Central memory CD8-positive, alpha-beta T cell (primary cell): ENCODE measurements around the gene RFX3.
A peak's percentile ranks its signal among the peaks of the same experiment; 100 is the strongest.
"Not testable (repeated sequence)": the region's sequence is repeated elsewhere in the genome, so short reads cannot be mapped to it uniquely, and the experiment has no call there.

Experiments used
- ATAC-seq: fragments of 150-1000 bp; cut with Tn5 transposase; replicated peaks from 2 replicates; pipeline ENCODE4 v1.10.0; 2022; ENCODE audit warnings: mild to moderate bottlenecking, moderate FRiP score, moderate number of reproducible peaks; ENCODE audit not compliant: poor library complexity, severe bottlenecking; ENCODE audit errors: extremely low read depth
- DNase-seq, 2 donors: peaks; one replicate each; pipeline ENCODE4 v3.0.0; 2021; ENCODE audit warnings: low spot score in 2 of 2
- H3K27ac Mint-ChIP-seq: one replicate; pipeline ENCODE4 v1.8.0; 2022; ENCODE audit warnings: low read depth, mild to moderate bottlenecking, moderate library complexity, mixed read lengths
- H3K27me3 Mint-ChIP-seq: one replicate; pipeline ENCODE4 v1.8.0; 2022; ENCODE audit warnings: mixed read lengths
- H3K36me3 Mint-ChIP-seq: one replicate; pipeline ENCODE4 v1.8.0; 2022; ENCODE audit warnings: mild to moderate bottlenecking, moderate library complexity, mixed read lengths; ENCODE audit not compliant: insufficient read depth
- H3K4me1 Mint-ChIP-seq: one replicate; pipeline ENCODE4 v1.8.0; 2022; ENCODE audit warnings: mixed read lengths
- H3K4me3 Mint-ChIP-seq: one replicate; pipeline ENCODE4 v1.8.0; 2022; ENCODE audit warnings: mild to moderate bottlenecking, moderate library complexity, mixed read lengths
- H3K9me3 Mint-ChIP-seq: one replicate; pipeline ENCODE4 v1.8.0; 2022; ENCODE audit warnings: mixed read lengths

RFX3 gene

GRCh38 chr9:3304388-3304787, 221.4 kb downstream of the RFX3 start:
- H3K27ac Mint-ChIP-seq, H3K9me3 Mint-ChIP-seq, H3K36me3 Mint-ChIP-seq, H3K4me3 Mint-ChIP-seq, ATAC-seq, DNase-seq, H3K27me3 Mint-ChIP-seq: not testable (repeated sequence)
- peaks cover 13% of the 10 kb centered on the region for H3K4me1 Mint-ChIP-seq

GRCh38 chr9:3299872-3300271, 225.9 kb downstream of the RFX3 start:
- Mint-ChIP-seq H3K27ac (no peak overlapping the region), H3K36me3 (no peaks in the 10 kb centered on the region), H3K9me3 (no peaks in the 10 kb centered on the region), H3K27me3 (no peaks in the 10 kb centered on the region), H3K4me1 (peaks cover 7% of the 10 kb centered on the region), H3K4me3 (no peak overlapping the region)
- no peak for ATAC-seq
- DNase-seq = no peak

- no peaks in the 10 kb centered on the region for H3K27me3 Mint-ChIP-seq
- no peaks in the 10 kb centered on the region for H3K9me3 Mint-ChIP-seq
- peaks cover 8% of the 10 kb centered on the region for H3K4me1 Mint-ChIP-seq
- no peak for ATAC-seq
- no peak overlapping the region for H3K4me3 Mint-ChIP-seq
- H3K36me3 Mint-ChIP-seq = peaks cover 5% of the 10 kb centered on the region
- no peak overlapping the region for H3K27ac Mint-ChIP-seq
- DNase-seq = no peak
These were observed 229.3 kb downstream of the RFX3 start for GRCh38 chr9:3296536-3296935.

- Mint-ChIP-seq H3K27me3 (no peaks in the 10 kb centered on the region), H3K4me1 (peaks cover 6% of the 10 kb centered on the region), H3K4me3 (no peak overlapping the region), H3K27ac (no peak overlapping the region), H3K36me3 (peaks cover 22% of the 10 kb centered on the region), H3K9me3 (no peaks in the 10 kb centered on the region)
- no peak for DNase-seq
- no peak for ATAC-seq
These were observed 233.5 kb downstream of the RFX3 start for GRCh38 chr9:3292311-3292710.

- H3K4me3 Mint-ChIP-seq = no peak overlapping the region
- no peak for DNase-seq
- H3K27me3 Mint-ChIP-seq = no peaks in the 10 kb centered on the region
These were observed 235.5 kb downstream of the RFX3 start for GRCh38 chr9:3290231-3290840.

GRCh38 chr9:3288686-3289085, 237.1 kb downstream of the RFX3 start:
- ATAC-seq (no peak), DNase-seq (no peak)
- Mint-ChIP-seq H3K27ac (no peak overlapping the region), H3K9me3 (no peaks in the 10 kb centered on the region), H3K27me3 (no peaks in the 10 kb centered on the region), H3K36me3 (peaks cover 22% of the 10 kb centered on the region), H3K4me3 (no peak overlapping the region), H3K4me1 (peaks cover 6% of the 10 kb centered on the region)

More at GRCh38 chr9:3290231-3290840, 235.5 kb downstream of the RFX3 start:
- H3K4me1 Mint-ChIP-seq = peaks cover 6% of the 10 kb centered on the region
- peaks cover 22% of the 10 kb centered on the region for H3K36me3 Mint-ChIP-seq
- no peak overlapping the region for H3K27ac Mint-ChIP-seq
- ATAC-seq = no peak
- no peaks in the 10 kb centered on the region for H3K9me3 Mint-ChIP-seq

- no peak overlapping the region for H3K27ac Mint-ChIP-seq
- ATAC-seq (no peak), DNase-seq (no peak)
- no peaks in the 10 kb centered on the region for H3K27me3 Mint-ChIP-seq
- no peaks in the 10 kb centered on the region for H3K9me3 Mint-ChIP-seq
- H3K4me3 Mint-ChIP-seq = no peak overlapping the region
- H3K36me3 Mint-ChIP-seq = peaks cover 11% of the 10 kb centered on the region
- no peaks in the 10 kb centered on the region for H3K4me1 Mint-ChIP-seq
These were observed 240.2 kb downstream of the RFX3 start for GRCh38 chr9:3285365-3286161.

- H3K27me3 Mint-ChIP-seq = no peaks in the 10 kb centered on the region
- H3K4me1 Mint-ChIP-seq = peaks cover 5% of the 10 kb centered on the region
- peaks cover 4% of the 10 kb centered on the region for H3K36me3 Mint-ChIP-seq
- H3K27ac Mint-ChIP-seq = no peak overlapping the region
- H3K4me3 Mint-ChIP-seq = no peak overlapping the region
- no peak for ATAC-seq
- DNase-seq = no peak
- no peaks in the 10 kb centered on the region for H3K9me3 Mint-ChIP-seq
These were observed 243.4 kb downstream of the RFX3 start for GRCh38 chr9:3282365-3282764.

GRCh38 chr9:3281399-3281798, 244.4 kb downstream of the RFX3 start:
- no peak for ATAC-seq
- no peaks in the 10 kb centered on the region for H3K9me3 Mint-ChIP-seq

GRCh38 chr9:3277200-3277599, 248.6 kb downstream of the RFX3 start:
- ATAC-seq = no peak

More at GRCh38 chr9:3281399-3281798, 244.4 kb downstream of the RFX3 start:
- DNase-seq = no peak
- H3K27ac Mint-ChIP-seq = no peak overlapping the region
- no peak overlapping the region for H3K4me3 Mint-ChIP-seq
- peaks cover 7% of the 10 kb centered on the region for H3K36me3 Mint-ChIP-seq
- H3K4me1 Mint-ChIP-seq = peaks cover 6% of the 10 kb centered on the region
- no peaks in the 10 kb centered on the region for H3K27me3 Mint-ChIP-seq

GRCh38 chr9:3271581-3271980, 254.2 kb downstream of the RFX3 start:
- Mint-ChIP-seq H3K4me1 (no peaks in the 10 kb centered on the region), H3K27me3 (no peaks in the 10 kb centered on the region), H3K9me3 (no peaks in the 10 kb centered on the region), H3K27ac (peak overlapping the region; percentile 3), H3K4me3 (no peak overlapping the region), H3K36me3 (peaks cover 24% of the 10 kb centered on the region)
- ATAC-seq (no peak), DNase-seq (no peak)

More at GRCh38 chr9:3277200-3277599, 248.6 kb downstream of the RFX3 start:
- Mint-ChIP-seq H3K36me3 (peaks cover 9% of the 10 kb centered on the region), H3K9me3 (no peaks in the 10 kb centered on the region), H3K4me3 (no peak overlapping the region), H3K4me1 (peaks cover 6% of the 10 kb centered on the region), H3K27me3 (no peaks in the 10 kb centered on the region), H3K27ac (no peak overlapping the region)
- DNase-seq = no peak

- no peak overlapping the region for H3K4me3 Mint-ChIP-seq
- H3K27me3 Mint-ChIP-seq = no peaks in the 10 kb centered on the region
- no peaks in the 10 kb centered on the region for H3K4me1 Mint-ChIP-seq
- no peaks in the 10 kb centered on the region for H3K9me3 Mint-ChIP-seq
- no peak for ATAC-seq
- peaks cover 22% of the 10 kb centered on the region for H3K36me3 Mint-ChIP-seq
- peak overlapping the region; percentile 3 for H3K27ac Mint-ChIP-seq
- no peak for DNase-seq
These were observed 254.6 kb downstream of the RFX3 start for GRCh38 chr9:3271157-3271556.

- no peaks in the 10 kb centered on the region for H3K27me3 Mint-ChIP-seq
- no peak overlapping the region for H3K4me3 Mint-ChIP-seq
- ATAC-seq = no peak
- no peak for DNase-seq
- H3K36me3 Mint-ChIP-seq = peaks cover 26% of the 10 kb centered on the region
- no peaks in the 10 kb centered on the region for H3K9me3 Mint-ChIP-seq
- no peak overlapping the region for H3K27ac Mint-ChIP-seq
- no peaks in the 10 kb centered on the region for H3K4me1 Mint-ChIP-seq
These were observed 257.6 kb downstream of the RFX3 start for GRCh38 chr9:3268223-3268622.
